ENCODE results near the gene NDST4. TPM values are rescaled to one million over a fixed set of nuclear protein-coding genes. Genes with fewer than 3 reads are reported as not detected.

NDST4 gene
- total RNA-seq, 1 experiment from 2014 or later = not detected

DNA sequence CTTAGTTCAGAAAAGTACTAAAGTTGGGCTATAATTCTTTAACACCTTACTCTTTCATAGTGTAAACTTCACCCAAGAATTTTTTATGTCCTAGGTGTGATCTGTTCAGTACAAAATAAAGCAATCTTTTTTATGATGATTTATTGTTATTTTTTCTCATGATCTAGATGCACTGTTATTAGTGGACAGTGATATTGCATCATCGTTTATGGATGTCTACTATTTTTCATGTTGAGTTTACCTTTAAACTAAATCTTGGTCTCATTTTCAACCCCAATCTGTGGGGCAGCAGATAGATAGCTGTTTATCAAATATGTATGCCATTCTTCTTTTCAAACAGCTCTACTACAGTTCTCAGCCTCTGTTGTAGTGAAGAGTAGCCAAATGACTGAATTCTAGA lies 299.5 kb downstream of the NDST4 start:
- Histone ChIP-seq H3K4me2 (ENCODE audit: insufficient read depth, insufficient read length, low read length) (no peak overlapping the region), H2AFZ (ENCODE audit: low read length) (no peak overlapping the region), H2BK5ac (ENCODE audit: insufficient read length, low read length) (no peak overlapping the region), H3K27ac (ENCODE audit: insufficient read length, low read depth, low read length) (no peak overlapping the region), H3K14ac (ENCODE audit: insufficient read depth, low read length) (no peak overlapping the region), H4K8ac (replicated peaks; ENCODE audit: insufficient read length, low read depth, low read length) (no peak overlapping the region), H3K4ac (ENCODE audit: low read depth, low read length) (no peak overlapping the region), H4K5ac (ENCODE audit: insufficient read length, low read depth, low read length) (no peak overlapping the region), H3K4me1 (ENCODE audit: insufficient read depth, low read length) (no peaks in the 10 kb centered on the region), H3K27me3 (ENCODE audit: insufficient read depth, low read length) (no peaks in the 10 kb centered on the region), H3T11ph (ENCODE audit: low read length) (no peak overlapping the region), H2BK20ac (ENCODE audit: low read depth, low read length, poor library complexity, severe bottlenecking) (no peak overlapping the region), H4K20me1 (ENCODE audit: control insufficient read depth, insufficient read depth, insufficient read length) (no peaks in the 10 kb centered on the region), H3K79me1 (ENCODE audit: insufficient read depth, low read depth, low read length, poor library complexity, severe bottlenecking) (no peaks in the 10 kb centered on the region), H3K9me3 (ENCODE audit: control insufficient read depth, low read depth, low read length) (no peaks in the 10 kb centered on the region), H4K91ac (ENCODE audit: insufficient read length, low read depth, low read length) (no peak overlapping the region), H2AK5ac (ENCODE audit: insufficient read length, low read length) (no peak overlapping the region), H3K23ac (ENCODE audit: insufficient read length, low read depth, low read length) (no peak overlapping the region), H2BK15ac (ENCODE audit: low read depth, low read length) (no peak overlapping the region), H3K56ac (ENCODE audit: insufficient read length, low read depth, low read length) (no peak overlapping the region), H3K18ac (ENCODE audit: insufficient read length, low read depth, low read length) (no peak overlapping the region), H3K23me2 (ENCODE audit: insufficient read length, low read depth, low read length, poor library complexity, severe bottlenecking) (no peaks in the 10 kb centered on the region), H3K9ac (ENCODE audit: extremely low read depth, insufficient read length, low read length) (no peak overlapping the region), H2BK12ac (ENCODE audit: insufficient read length, low read depth, low read length) (no peak overlapping the region), H2BK120ac (ENCODE audit: low read depth, low read length, poor library complexity, severe bottlenecking) (no peak overlapping the region), H3K79me2 (ENCODE audit: insufficient read depth, low read length) (no peaks in the 10 kb centered on the region)
- Mint-ChIP-seq H3K36me3 (ENCODE audit: insufficient read depth in 1 of 3, low read depth in 3 of 3) (no peaks in the 10 kb centered on the region), H3K27me3 (ENCODE audit: low read depth) (no peaks in the 10 kb centered on the region), H3K27ac (no peak overlapping the region), H3K9me3 (no peaks in the 10 kb centered on the region), H3K4me3 (no peak overlapping the region), H3K4me1 (no peaks in the 10 kb centered on the region)
- no CpG with 5 or more reads among the region's 1 CpG for WGBS (ENCODE audit: extremely low coverage, insufficient read length, low lambda C conversion rate)
- no peak for TF ChIP-seq CTCF (conservative IDR thresholded peaks at IDR 0.05)
- DNase-seq = no peak

Data from H9 (cell line).